Measurements from ENCODE around the gene FNDC3B.

- no peak for TF ChIP-seq POLR2AphosphoS5 (IDR thresholded peaks at IDR 0.05)
- TF ChIP-seq CTCF (IDR thresholded peaks at IDR 0.05) = no peak
- TF ChIP-seq POLR2A (IDR thresholded peaks at IDR 0.05; ENCODE audit: low read depth) = no peak
- no peak for TF ChIP-seq EP300 (IDR thresholded peaks at IDR 0.05)
These were observed 27.8 kb downstream of the FNDC3B start for GRCh38 chr3:172066880-172067796.

All from esophagus muscularis mucosa (tissue), 4 donors.